ENCODE measurements around the gene ITPA.

The ITPA gene

DNA sequence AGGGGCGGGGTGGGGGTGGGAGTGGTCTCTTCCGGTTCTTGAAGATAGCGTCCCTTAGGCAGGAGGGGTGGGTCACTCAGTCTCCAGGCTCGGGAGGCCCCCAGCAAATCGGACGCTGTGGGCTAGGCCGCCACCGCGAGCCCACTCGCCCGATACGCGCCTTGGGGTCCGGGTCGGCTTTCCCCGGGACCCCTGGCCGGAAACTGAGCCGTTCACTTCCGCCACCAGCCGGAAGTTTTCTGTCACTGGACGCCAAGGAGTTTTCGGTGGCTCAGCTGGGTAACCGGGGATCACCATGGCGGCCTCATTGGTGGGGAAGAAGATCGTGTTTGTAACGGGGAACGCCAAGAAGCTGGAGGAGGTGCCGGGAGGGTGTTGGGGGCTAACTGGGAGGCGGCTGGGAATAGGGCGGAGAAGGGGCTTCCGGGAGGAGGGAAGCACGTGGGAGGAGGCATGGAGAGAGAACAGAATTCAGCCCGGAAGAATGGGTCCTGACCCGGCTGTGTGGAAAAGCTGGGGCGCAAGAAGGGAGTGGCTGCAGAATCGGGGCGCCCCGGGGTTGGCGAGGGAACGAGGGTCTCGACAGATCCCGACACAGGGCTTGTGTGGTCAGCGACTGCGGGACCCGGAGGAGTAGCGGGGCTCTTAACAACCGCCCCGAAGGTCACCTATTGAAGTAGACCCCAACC lies at the start of gene ITPA:
TSS of gene ITPA (plus strand) at position 242 of the 689 bp plus-strand sequence. CDS start at position 296, 54 bp downstream.
- TF ChIP-seq, protein P1, sequence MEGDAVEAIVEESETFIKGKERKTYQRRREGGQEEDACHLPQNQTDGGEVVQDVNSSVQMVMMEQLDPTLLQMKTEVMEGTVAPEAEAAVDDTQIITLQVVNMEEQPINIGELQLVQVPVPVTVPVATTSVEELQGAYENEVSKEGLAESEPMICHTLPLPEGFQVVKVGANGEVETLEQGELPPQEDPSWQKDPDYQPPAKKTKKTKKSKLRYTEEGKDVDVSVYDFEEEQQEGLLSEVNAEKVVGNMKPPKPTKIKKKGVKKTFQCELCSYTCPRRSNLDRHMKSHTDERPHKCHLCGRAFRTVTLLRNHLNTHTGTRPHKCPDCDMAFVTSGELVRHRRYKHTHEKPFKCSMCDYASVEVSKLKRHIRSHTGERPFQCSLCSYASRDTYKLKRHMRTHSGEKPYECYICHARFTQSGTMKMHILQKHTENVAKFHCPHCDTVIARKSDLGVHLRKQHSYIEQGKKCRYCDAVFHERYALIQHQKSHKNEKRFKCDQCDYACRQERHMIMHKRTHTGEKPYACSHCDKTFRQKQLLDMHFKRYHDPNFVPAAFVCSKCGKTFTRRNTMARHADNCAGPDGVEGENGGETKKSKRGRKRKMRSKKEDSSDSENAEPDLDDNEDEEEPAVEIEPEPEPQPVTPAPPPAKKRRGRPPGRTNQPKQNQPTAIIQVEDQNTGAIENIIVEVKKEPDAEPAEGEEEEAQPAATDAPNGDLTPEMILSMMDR (IDR thresholded peaks at IDR 0.05) = no peak
- Histone ChIP-seq H3K36me3 (peaks cover 0 to 14% (median 9%) of the 10 kb centered on the region in 3 donors), H3K9me3 (no peaks in the 10 kb centered on the region), H3K27me3 (no peaks in the 10 kb centered on the region), H3K27ac (peak within 1 kb of the TSS; percentile 81 to 90), H3K4me3 (peak within 1 kb of the TSS; percentile 92 to 96), H3K4me1 (peaks cover 0 to 17% (median 6%) of the 10 kb centered on the region in 4 donors)
- DNase-seq = peak in 1 of 2 donors; percentile 32
- intact Hi-C loops (cut with DNase I; ENCODE audit: low total_unique reads) = no loop called here

DNA sequence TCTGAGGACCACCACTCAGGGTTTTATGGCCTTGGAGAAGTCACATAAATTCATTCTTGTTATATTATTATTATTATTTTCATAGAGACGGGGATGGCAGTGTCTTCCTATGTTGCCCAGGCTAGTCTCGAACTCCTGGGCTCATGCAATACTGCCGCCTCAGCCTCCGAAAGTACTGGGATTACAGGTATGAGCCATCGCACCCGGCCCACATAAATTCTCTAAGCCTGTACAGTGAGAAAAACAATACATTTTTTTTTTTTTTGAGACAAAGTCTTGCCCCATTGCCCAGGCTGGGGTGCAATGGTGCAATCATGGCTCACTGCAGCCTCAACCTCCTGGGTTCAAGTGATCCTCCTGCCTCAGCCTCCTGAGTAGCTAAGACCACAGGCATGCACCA lies 48.9 kb upstream of the ITPA start:
- H3K4me3 ChIP-seq = peak overlapping the region in 1 of 2 donors; percentile 96

DNA sequence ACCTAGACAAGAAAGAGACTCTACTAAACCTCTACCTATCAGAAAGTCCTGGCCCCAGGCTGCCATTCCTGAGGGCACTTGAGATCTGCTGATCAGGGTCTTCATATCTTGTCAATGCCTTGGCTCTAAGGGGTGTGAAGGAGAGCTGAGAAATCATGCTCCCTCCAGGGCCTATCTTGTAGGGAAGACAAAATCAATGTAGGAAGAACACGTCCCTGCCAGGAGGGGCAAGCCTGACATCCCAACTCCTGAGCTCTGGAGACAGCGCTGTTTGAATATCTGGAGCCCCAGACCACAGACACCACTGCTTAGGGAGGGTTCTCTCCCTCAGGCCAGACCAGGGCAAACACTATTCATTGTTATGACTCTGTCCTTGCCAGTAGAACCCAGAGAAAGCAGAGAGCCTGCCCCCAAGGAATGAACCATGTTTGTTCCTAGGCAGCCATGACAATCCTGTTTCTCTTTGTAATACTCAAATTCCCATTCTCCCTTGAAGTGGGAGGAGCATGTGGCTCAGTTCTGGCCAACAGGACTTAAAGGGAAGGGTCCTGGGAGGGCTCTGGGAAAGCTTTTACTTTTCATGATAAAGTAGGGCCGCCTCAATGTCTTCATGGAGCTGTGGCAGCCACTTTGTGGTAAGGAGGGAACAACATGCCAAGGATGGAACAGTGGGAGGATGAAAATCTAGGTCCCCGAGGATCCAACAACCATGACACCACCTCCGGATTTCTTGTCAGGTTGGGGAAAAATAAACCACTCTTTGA lies 47.8 kb upstream of the ITPA start:
- no peak overlapping the region for H3K4me3 ChIP-seq
- no peaks in the 10 kb centered on the region for H3K9me3 ChIP-seq
- peaks cover 0 to 5% of the 10 kb centered on the region in 2 donors for H3K27me3 ChIP-seq
- H3K4me1 ChIP-seq = peaks cover 0 to 33% (median 27%) of the 10 kb centered on the region in 4 donors
- no peak overlapping the region for H3K27ac ChIP-seq
- TF ChIP-seq, protein P1 (IDR thresholded peaks at IDR 0.05) = no peak
- intact Hi-C loops (cut with DNase I; ENCODE audit: low total_unique reads) = no loop called here
- peaks cover 0 to 8% (median 0%) of the 10 kb centered on the region in 3 donors for H3K36me3 ChIP-seq
- DNase-seq = no peak

More for the DNA sequence above, 48.9 kb upstream of the ITPA start:
- Histone ChIP-seq H3K27ac (no peak overlapping the region), H3K9me3 (no peaks in the 10 kb centered on the region), H3K4me1 (peaks cover 0 to 36% (median 29%) of the 10 kb centered on the region in 4 donors), H3K27me3 (no peaks in the 10 kb centered on the region), H3K36me3 (peaks cover 0 to 9% (median 0%) of the 10 kb centered on the region in 3 donors)
- DNase-seq = no peak
- intact Hi-C loops (cut with DNase I; ENCODE audit: low total_unique reads) = no loop called here
- TF ChIP-seq, protein P1 (IDR thresholded peaks at IDR 0.05) = no peak

DNA sequence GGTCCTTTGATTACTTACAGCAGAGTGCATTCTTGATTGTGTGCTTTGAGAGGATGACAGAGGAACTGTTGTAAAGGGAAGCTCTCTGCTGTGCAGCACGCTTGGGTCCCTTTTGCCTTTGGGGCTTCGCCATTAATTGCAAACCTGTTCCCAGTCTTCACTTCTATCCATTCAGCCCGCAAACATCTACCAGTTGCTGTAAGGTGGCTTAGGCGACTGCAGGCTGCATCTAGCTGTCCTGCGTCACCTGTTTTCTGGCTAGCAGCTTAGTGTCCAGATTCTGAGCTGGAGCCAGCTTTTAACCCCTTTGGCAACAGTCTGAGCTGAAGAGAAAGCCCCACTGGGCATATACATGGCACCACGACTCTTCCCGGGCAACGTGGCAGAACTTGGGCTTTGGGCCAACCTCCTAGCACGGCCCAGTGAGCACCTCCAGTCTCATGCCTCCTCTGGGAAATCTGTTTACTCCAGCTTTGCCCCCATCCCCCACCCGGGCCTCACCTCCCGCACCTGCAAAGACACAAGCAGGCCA lies 47.2 kb upstream of the ITPA start:
- DNase-seq = no peak
- H3K27ac ChIP-seq = no peak overlapping the region
- peaks cover 0 to 27% (median 20%) of the 10 kb centered on the region in 4 donors for H3K4me1 ChIP-seq

More for the DNA sequence above, 47.2 kb upstream of the ITPA start:
- Histone ChIP-seq H3K36me3 (peaks cover 0 to 8% (median 0%) of the 10 kb centered on the region in 3 donors), H3K9me3 (no peaks in the 10 kb centered on the region), H3K27me3 (peaks cover 0 to 11% of the 10 kb centered on the region in 2 donors), H3K4me3 (no peak overlapping the region)
- intact Hi-C loops (cut with DNase I; ENCODE audit: low total_unique reads) = no loop called here
- TF ChIP-seq, protein P1 (IDR thresholded peaks at IDR 0.05) = no peak
